ENCODE data around the gene NUP210L.
"Not testable (repeated sequence)": the region's sequence is repeated elsewhere in the genome, so short reads cannot be mapped to it uniquely, and the experiment has no call there.

The NUP210L gene

GRCh38 chr1:153990468-153991150 is 164.3 kb downstream of the NUP210L start, which contains the start of gene RPS27:
Gene RPS27 (plus strand): TSS chr1:153990762. CDS start chr1:153990797, 35 bp downstream.
- CTCF ChIA-PET: interaction anchor here (0.6 kb wide), 1 partner anchor 148 kb away, joined by 3 read pairs; no protein-coding TSS in a partner anchor
- POLR2A ChIA-PET: interaction anchor here (0.6 to 7.2 kb wide), 80 partner anchors 10 to 425 kb away, joined by 3 to 106 read pairs (median 4); partner anchors contain the start of genes CHTOP, CREB3L4, CRTC2 and DENND4B
- peak; percentile 98 for DNase-seq (ENCODE audit: extremely low spot score)
- TF ChIP-seq BHLHE40 (IDR thresholded peaks at IDR 0.05; ENCODE audit: borderline replicate concordance) (no peak), NFRKB (IDR thresholded peaks at IDR 0.05) (peak; percentile 66; the same call in 1 of the 2 replicates), PKNOX1 (IDR thresholded peaks at IDR 0.05) (peak; percentile 82; the same call in 1 of the 2 replicates), ELF4 (IDR thresholded peaks at IDR 0.05) (peak; percentile 99), CTBP1 (IDR thresholded peaks at IDR 0.05; ENCODE audit: borderline replicate concordance) (no peak)

- CTCF ChIA-PET: interaction anchor here (0.7 to 3.0 kb wide), 9 partner anchors 10 to 189 kb away, joined by 3 to 16 read pairs (median 7); partner anchors contain the start of genes CREB3L4, DENND4B, JTB and SLC39A1
- POLR2A ChIA-PET: interaction anchor here (0.7 to 7.2 kb wide), 8 partner anchors 12 to 204 kb away, joined by 3 to 106 read pairs (median 16); partner anchors contain the start of genes CREB3L4, DENND4B, GATAD2B and JTB
Observed at GRCh38 chr1:153987621-153988020, 167.3 kb downstream of the NUP210L start.

GRCh38 chr1:153985941-153986761 is 168.7 kb downstream of the NUP210L start, which contains the start of gene RAB13:
Gene RAB13 (minus strand): TSS chr1:153986339. CDS start chr1:153986236, 103 bp downstream.
- TF ChIP-seq SUZ12 (IDR thresholded peaks at IDR 0.05) (no peak), L3MBTL2 (conservative IDR thresholded peaks at IDR 0.05) (0 out of 2 replicates have a peak, but pooled peaks have one; percentile 22)
- POLR2A ChIA-PET: interaction anchor here (0.5 to 7.2 kb wide), 19 partner anchors 8 to 351 kb away, joined by 3 to 106 read pairs (median 4); partner anchors contain the start of genes CREB3L4, DENND4B, GATAD2B and JTB
- CTCF ChIA-PET: interaction anchor here (0.6 to 3.0 kb wide), 21 partner anchors 8 to 633 kb away, joined by 3 to 16 read pairs (median 5); partner anchors contain the start of genes CREB3L4, DENND4B, GATAD2B and JTB
- peak; percentile 88 for DNase-seq (ENCODE audit: extremely low spot score)

More at GRCh38 chr1:153987621-153988020, 167.3 kb downstream of the NUP210L start:
- TF ChIP-seq FOXA1 (IDR thresholded peaks at IDR 0.05) (no peak), ZNF384 (IDR thresholded peaks at IDR 0.05) (peak; percentile 71)
- DNase-seq (ENCODE audit: extremely low spot score): no peak

GRCh38 chr1:153985341-153985912 is 169.4 kb downstream of the NUP210L start:
- ChIA-PET CTCF (interaction anchor here (0.9 to 3.0 kb wide), 6 partner anchors 17 to 477 kb away, joined by 3 to 16 read pairs (median 11); partner anchors contain the start of genes CREB3L4, DENND4B and GATAD2B), POLR2A (interaction anchor here (0.8 to 7.2 kb wide), 11 partner anchors 9 to 202 kb away, joined by 3 to 106 read pairs (median 7); partner anchors contain the start of genes CREB3L4, DENND4B, JTB and SLC39A1)
- TF ChIP-seq FOXA1 (IDR thresholded peaks at IDR 0.05) (no peak), NFRKB (IDR thresholded peaks at IDR 0.05) (no peak), HDGF (IDR thresholded peaks at IDR 0.05; ENCODE audit: borderline replicate concordance) (no peak), PKNOX1 (IDR thresholded peaks at IDR 0.05) (no peak), ARNT (IDR thresholded peaks at IDR 0.05) (no peak), LEF1 (IDR thresholded peaks at IDR 0.05; ENCODE audit: borderline replicate concordance) (no peak), CTBP1 (IDR thresholded peaks at IDR 0.05; ENCODE audit: borderline replicate concordance) (no peak), BHLHE40 (IDR thresholded peaks at IDR 0.05; ENCODE audit: borderline replicate concordance) (no peak), FOXM1 (IDR thresholded peaks at IDR 0.05; ENCODE audit: borderline replicate concordance) (no peak), L3MBTL2 (conservative IDR thresholded peaks at IDR 0.05) (no peak), SP1 (IDR thresholded peaks at IDR 0.05) (no peak), ZNF384 (IDR thresholded peaks at IDR 0.05) (no peak), FOXK2 (IDR thresholded peaks at IDR 0.05) (no peak), SUZ12 (IDR thresholded peaks at IDR 0.05) (no peak), TARDBP (IDR thresholded peaks at IDR 0.05) (no peak)
- DNase-seq (ENCODE audit: extremely low spot score): no peak

- no peak for DNase-seq (ENCODE audit: extremely low spot score)
- ChIA-PET CTCF (no interaction called here), POLR2A (interaction anchor here (0.8 to 7.2 kb wide), 4 partner anchors 8 to 62 kb away, joined by 3 to 106 read pairs (median 36); partner anchors contain the start of genes CREB3L4 and JTB)
- TF ChIP-seq FOXA1 (IDR thresholded peaks at IDR 0.05) (no peak), CTBP1 (IDR thresholded peaks at IDR 0.05; ENCODE audit: borderline replicate concordance) (no peak), ARNT (IDR thresholded peaks at IDR 0.05) (no peak)
Observed at GRCh38 chr1:153984123-153984894, 170.6 kb downstream of the NUP210L start.

- DNase-seq (ENCODE audit: extremely low spot score); CTCF ChIA-PET: not testable (repeated sequence)
- POLR2A ChIA-PET: interaction anchor here (1.9 kb wide), 1 partner anchor 14 kb away, joined by 14 read pairs; the partner anchor contains the start of gene CREB3L4
Observed at GRCh38 chr1:153981735-153982134, 173.1 kb downstream of the NUP210L start.

- ChIA-PET CTCF (interaction anchor here (2.1 kb wide), 1 partner anchor 8 kb away, joined by 7 read pairs; the partner anchor contains the start of gene RAB13), POLR2A (interaction anchor here (1.2 to 6.6 kb wide), 6 partner anchors 9 to 196 kb away, joined by 5 to 165 read pairs (median 48); partner anchors contain the start of genes CREB3L4, CRTC2, GATAD2B and RAB13)
- DNase-seq (ENCODE audit: extremely low spot score): not testable (repeated sequence)
Observed at GRCh38 chr1:153979091-153979490, 175.8 kb downstream of the NUP210L start.

All from HEK293T (cell line).